ENCODE data around the gene CDH24. TPM values are rescaled to one million over a fixed set of nuclear protein-coding genes. Genes with fewer than 3 reads are reported as not detected.

Gene CDH24
- total RNA-seq, 1 donor from 2014 or later: 7.8 TPM

GRCh38 chr14:23047034-23047634 is 10.2 kb downstream of the CDH24 start:
- no peak for TF ChIP-seq CTCF (IDR thresholded peaks at IDR 0.05)
- intact Hi-C loops (cut with DNase I): no loop called here
- no peaks in the 10 kb centered on the region for H3K27me3 ChIP-seq
- peaks cover 12% of the 10 kb centered on the region for H3K4me1 ChIP-seq
- no peaks in the 10 kb centered on the region for H3K36me3 ChIP-seq
- ATAC-seq: peak; percentile 11
- peak overlapping the region; percentile 37 for H3K27ac ChIP-seq
- DNase-seq: no peak
- no peak overlapping the region for H3K4me3 ChIP-seq
- no peaks in the 10 kb centered on the region for H3K9me3 ChIP-seq

- Histone ChIP-seq H3K9me3 (no peaks in the 10 kb centered on the region), H3K4me1 (peaks cover 12% of the 10 kb centered on the region), H3K4me3 (no peak overlapping the region), H3K27me3 (no peaks in the 10 kb centered on the region), H3K27ac (no peak overlapping the region), H3K36me3 (no peaks in the 10 kb centered on the region)
- TF ChIP-seq CTCF (IDR thresholded peaks at IDR 0.05): no peak
- intact Hi-C loops (cut with DNase I): no loop called here
- ATAC-seq: peak; percentile 42
- no peak for DNase-seq
These were observed 11.6 kb downstream of the CDH24 start for GRCh38 chr14:23045419-23046357.

GRCh38 chr14:23044840-23045239 is 12.5 kb downstream of the CDH24 start:
- peaks cover 12% of the 10 kb centered on the region for H3K4me1 ChIP-seq
- H3K36me3 ChIP-seq: no peaks in the 10 kb centered on the region
- H3K27ac ChIP-seq: no peak overlapping the region
- intact Hi-C loops (cut with DNase I): no loop called here
- no peak for TF ChIP-seq CTCF (IDR thresholded peaks at IDR 0.05)
- no peaks in the 10 kb centered on the region for H3K27me3 ChIP-seq
- DNase-seq (no peak), ATAC-seq (no peak)
- H3K9me3 ChIP-seq: no peaks in the 10 kb centered on the region
- no peak overlapping the region for H3K4me3 ChIP-seq

GRCh38 chr14:23043754-23044153 is 13.6 kb downstream of the CDH24 start:
- Histone ChIP-seq H3K27me3 (no peaks in the 10 kb centered on the region), H3K9me3 (no peaks in the 10 kb centered on the region), H3K27ac (no peak overlapping the region), H3K4me1 (peaks cover 12% of the 10 kb centered on the region), H3K36me3 (no peaks in the 10 kb centered on the region), H3K4me3 (no peak overlapping the region)
- intact Hi-C loops (cut with DNase I): no loop called here
- DNase-seq: no peak
- no peak for ATAC-seq
- no peak for TF ChIP-seq CTCF (IDR thresholded peaks at IDR 0.05)

- Histone ChIP-seq H3K4me1 (peaks cover 12% of the 10 kb centered on the region), H3K9me3 (no peaks in the 10 kb centered on the region), H3K36me3 (no peaks in the 10 kb centered on the region), H3K4me3 (no peak overlapping the region), H3K27ac (no peak overlapping the region), H3K27me3 (no peaks in the 10 kb centered on the region)
- no peak for ATAC-seq
- intact Hi-C loops (cut with DNase I): no loop called here
- no peak for DNase-seq
- no peak for TF ChIP-seq CTCF (IDR thresholded peaks at IDR 0.05)
These were observed 14.2 kb downstream of the CDH24 start for GRCh38 chr14:23043145-23043544.

Measured in upper lobe of right lung (tissue), 1 donor.